HG03565 (cell line): ENCODE measurements around the gene GNG11.

Source experiments
- ATAC-seq: cut with Tn5 transposase; IDR thresholded peaks from one replicate; pipeline ENCODE4 v1.9.1; 2021; ENCODE audit warnings: mild to moderate bottlenecking, moderate library complexity; ENCODE audit not compliant: unreplicated experiment

The GNG11 gene

DNA sequence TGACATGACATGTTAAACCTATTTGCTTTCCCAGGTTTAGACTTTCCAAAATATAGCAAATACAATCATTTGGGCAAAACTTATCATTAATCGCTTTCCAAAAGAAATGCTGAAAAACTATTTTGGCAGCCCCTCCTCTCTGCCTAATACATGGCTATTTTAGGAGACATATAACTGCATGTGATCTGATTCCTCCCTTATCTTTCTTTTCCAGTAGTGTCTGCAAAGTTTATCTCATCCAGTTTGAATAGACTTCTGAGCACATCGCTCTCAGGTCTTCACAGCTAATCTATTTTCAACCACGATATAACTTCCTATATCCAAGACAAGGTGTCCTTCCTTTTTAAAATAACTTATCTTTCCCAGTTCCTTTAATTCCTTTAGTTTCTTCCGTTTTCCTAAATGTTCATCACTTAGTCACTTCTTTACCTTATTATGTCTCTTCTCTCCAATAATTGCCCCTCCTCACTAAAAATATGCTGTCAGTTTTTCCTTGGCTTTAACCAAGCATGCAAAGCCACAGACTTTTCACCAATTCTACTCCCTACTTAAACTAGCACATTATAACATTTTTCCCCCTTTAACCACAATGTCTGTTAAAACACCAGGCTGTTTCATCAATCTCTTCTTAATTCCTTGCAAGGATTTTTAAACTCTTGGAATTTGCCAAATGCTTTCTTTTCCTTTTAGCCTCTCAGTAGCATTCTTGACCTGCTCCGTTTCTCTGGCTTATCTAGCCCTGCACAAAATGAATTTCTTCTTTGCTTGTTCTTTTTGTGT is 24.4 kb downstream of the GNG11 start:
- no peak for ATAC-seq

DNA sequence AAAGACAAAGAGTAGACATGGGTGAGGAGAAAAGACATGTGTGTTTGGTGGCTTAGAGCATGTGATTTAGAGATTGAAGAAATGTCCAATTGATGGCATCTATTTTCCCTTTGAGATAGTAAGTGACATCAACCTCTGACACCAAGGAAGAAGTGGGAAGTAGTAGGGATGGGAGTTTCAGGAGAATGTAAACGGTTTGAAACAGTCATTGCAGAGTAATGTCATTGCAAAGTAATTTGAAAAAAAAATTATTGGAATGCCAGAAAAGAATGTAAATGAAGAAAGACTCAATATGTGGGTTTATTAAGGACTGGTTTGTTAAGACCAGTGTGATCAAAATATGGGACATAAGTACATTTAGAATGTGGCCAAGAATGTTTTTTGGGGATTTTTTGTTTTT is 26.6 kb downstream of the GNG11 start:
- ATAC-seq = no peak

DNA sequence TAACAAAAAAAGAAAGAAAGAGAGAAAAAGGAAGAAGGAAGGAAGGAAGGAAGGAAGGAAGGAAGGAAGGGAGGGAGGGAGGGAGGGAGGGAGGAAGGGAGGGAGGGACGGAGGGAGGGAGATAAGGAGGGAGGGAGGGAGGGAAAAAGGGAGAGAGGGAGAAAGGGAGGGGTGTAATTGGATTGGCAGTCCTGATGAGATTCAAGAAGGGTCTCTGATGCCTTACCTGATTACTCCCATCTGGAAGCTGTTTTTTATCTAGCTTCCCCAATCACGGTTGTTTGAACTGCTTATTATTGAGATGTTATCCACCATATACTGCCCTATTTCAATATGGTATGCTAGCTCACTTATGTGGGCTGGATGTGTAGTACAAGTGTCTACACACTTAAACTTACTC is 27.3 kb downstream of the GNG11 start:
- ATAC-seq = no peak

DNA sequence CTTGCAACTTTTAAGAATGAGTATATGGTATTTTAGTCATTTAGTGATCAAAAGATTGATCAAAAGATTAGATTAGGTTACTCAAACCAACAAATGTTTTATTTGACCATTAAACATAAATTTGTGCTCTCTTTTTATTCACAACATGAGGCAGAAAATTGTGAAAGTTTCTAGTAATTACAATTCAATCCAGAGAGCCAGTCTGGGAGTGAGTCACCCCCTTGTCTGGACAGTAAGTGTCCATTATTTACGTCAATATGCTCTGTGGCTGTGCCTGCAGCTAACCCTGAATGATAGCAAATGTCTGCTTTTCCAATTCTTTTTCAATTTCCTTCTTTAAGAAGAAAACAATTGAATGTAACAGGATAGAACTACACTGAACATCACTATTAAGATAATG is 27.9 kb downstream of the GNG11 start:
- ATAC-seq = no peak

DNA sequence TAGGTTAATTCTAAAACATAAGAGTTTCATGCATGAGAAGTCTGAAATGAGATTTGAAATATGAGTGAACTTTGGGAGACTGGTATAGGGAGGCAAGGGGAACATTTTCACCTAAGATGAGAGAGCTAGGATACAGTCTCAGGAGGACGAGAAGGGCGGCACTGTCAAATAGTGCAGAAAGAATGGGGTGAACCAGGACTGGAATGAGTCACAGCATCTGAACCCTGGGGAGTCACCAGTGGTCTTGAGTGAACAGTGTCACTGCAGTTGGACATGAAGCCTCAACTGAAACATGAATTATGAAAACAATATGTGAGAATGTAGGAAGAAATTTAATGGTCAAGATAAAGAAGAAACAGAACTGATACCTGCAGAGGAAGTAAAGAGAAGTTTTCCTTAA is 33.8 kb downstream of the GNG11 start:
- peak; percentile 90 for ATAC-seq

DNA sequence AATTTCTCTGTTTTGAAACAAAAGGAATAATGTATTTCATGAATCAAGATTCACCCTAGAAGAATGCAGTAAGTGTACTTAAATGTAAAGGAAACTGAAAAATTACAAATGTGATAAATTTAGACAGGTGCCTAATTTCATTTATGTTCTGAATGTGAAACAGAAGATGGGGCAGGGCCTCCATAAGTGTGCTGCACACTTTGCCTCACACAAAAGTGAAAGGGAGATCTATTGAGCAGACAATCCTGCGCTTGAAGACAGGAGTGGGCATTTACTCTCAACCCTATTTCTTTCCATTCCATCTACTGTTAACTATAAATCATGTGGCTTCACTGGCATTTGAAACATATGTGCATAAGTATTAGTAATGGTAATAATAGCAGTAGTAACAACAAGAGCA is 36.2 kb downstream of the GNG11 start:
- ATAC-seq = no peak

DNA sequence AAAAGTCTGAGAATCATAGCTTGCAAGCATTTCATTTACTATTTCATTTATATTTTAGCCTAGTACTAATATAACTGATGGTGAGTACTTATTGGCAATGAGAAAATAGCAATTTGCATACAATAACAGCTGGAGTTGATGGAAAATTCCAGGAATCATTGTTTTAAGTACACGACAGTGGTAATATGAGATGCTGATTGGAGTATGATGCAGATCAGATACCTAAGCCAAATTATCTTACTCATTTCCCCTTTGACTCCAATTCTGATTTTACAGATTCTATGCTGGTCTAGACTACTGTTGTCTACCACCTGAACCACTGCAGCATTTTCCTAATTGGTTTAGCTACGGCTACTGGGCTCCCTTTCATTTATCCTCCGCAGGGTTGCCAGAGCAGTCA is 36.7 kb downstream of the GNG11 start:
- ATAC-seq = no peak

DNA sequence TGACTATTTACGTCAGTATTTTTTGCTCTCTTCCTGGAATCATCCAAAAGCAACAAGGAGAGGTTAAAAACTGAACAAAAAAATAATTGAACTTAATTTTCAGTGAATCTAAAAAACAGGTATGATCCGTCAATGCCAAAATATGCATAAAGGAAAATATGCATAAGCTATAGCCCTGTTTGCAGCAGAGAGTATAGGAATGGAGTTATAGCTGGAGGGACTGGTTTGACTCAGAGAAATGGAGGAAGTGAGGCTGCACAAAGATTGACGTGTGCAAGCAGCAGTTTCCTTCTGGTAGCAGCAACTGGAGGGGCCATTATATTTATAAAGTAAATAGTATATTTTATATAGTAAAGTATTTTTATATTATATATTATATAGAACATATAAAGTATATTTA is 37.1 kb downstream of the GNG11 start:
- no peak for ATAC-seq

DNA sequence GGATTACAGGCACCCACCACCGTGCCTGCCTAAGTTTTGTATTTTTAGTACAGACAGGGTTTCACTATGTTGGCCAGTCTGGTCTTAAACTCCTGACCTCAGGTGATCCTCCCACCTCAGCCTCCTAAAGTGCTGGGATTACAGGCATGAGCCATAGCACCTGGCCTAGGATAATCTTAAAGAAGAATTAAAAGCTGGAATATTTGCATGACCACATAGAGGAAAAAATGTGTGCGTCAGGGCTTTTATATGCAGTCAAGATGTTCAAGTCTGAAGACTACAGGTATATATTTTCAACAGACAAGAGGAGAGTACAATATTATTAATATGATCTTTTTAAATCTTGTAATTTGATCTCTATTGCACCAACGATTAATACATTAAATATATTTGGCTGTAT is 39.5 kb downstream of the GNG11 start:
- ATAC-seq = no peak

DNA sequence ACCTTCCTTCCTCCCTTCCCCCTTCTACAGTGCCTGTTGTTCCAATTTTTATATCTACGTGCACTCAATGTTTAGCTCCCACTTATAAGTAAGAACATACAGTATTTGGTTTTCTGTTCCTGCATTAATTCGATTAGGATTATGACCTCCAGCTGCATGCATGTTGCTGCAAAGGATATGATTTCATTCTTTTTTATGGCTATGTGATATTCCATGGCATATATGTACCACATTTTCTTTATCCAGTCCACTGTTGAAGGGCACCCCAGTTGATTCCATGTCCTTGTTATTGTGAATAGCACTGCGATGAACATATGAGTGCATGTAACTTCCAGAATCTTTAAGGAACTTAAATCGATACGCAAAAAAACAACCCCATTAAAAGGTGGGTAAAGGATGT is 42.7 kb downstream of the GNG11 start:
- ATAC-seq = no peak

DNA sequence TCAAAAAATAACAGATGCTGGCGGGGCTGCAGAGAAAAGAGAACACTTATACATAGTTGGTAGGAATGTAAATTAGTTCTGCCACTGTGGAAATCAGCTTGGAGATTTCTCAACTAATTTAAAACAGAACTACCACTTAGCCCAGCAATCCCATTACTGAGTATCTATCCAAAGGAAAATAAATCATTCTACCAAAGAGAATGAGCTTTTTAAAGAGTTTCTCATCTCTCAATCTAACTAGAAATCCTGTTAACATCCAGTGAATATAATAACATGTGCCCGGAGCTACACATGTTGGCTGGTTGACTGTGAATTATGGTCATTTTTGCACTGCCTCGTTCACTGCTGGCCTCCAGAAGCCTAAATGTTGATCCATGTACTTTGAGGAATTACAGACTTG is 43.3 kb downstream of the GNG11 start:
- ATAC-seq = no peak

DNA sequence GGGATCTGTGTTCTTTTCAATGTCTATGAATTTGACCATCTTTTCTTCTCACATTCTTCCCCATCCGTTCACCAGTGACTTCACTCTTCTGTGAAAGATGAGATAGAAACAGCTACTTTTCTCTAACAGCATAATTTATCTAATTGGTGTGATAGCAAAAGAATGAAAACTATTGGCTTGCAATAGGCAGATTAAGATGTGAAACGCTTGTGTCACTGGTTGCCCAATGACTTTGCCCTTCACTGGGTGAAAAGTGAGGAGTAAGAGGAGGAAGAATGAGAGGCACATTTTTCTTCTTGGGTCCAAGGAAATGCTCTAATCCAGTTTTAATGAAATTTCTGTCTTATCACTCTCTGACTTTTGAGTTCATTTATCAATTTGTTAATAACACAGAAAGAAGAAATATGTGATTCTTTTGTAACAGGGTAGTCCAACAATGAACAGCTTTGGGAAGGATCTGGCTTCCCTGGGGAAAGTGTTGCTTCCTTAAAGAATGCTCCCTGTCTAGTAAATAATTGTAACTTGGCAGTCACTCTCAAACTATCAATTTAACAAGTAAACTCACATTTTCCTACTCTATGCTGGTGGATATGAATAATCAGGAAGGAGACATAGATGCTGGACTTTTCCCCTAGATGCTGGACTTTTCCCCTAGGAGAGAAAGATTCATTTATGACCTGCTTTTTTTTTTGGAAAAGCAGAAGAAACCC is 47.5 kb downstream of the GNG11 start:
- no peak for ATAC-seq

DNA sequence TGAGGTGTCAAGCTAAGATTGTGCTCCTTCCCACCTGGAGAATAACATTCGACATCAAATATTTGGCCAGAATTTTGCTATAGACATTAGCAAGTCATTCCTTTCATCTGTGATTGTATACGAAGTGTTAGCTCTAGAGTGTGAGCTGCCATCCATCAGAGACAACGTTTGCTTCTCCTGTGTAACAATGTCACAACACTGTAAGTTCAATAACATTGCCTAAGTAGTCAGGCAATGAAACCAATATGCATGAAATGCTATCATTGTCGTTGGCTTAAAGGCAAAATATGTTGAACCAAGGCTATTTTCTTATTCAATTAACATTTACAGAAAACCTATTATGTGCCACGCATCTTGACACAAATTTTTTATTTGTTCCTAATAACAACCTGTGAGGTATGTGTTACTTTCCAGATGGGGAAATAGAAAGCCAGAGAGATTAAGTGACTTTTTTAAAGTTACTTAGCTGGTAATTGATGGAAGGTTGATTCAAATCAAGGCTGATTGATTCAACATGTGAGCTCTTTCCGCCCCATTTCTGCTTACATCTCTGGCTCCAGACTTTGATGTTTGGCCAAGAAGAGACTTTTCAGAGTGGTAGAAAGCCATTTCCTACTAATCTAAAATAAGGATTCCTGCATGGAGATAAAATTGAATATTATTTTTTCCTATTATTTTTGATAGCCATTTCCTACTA is 50.6 kb downstream of the GNG11 start:
- ATAC-seq = no peak

DNA sequence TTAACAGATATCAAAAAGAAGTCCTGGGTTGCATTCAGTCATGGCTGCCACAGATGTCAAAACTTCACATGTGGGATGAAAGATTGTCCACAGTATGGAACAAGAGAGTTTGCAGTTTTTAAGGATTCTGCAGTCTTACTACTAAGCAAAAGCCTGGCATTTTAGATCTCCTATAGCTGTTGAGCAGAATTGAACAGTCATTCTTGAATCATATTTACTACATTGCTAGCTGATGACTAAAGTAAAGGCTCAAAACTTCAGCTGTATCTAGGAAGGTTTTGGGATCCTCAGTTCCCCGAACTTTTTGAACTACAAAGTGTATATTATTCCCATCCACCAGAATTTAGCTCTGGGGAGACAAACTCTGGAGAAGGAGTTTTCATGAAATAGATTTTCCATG is 51.6 kb downstream of the GNG11 start:
- no peak for ATAC-seq

DNA sequence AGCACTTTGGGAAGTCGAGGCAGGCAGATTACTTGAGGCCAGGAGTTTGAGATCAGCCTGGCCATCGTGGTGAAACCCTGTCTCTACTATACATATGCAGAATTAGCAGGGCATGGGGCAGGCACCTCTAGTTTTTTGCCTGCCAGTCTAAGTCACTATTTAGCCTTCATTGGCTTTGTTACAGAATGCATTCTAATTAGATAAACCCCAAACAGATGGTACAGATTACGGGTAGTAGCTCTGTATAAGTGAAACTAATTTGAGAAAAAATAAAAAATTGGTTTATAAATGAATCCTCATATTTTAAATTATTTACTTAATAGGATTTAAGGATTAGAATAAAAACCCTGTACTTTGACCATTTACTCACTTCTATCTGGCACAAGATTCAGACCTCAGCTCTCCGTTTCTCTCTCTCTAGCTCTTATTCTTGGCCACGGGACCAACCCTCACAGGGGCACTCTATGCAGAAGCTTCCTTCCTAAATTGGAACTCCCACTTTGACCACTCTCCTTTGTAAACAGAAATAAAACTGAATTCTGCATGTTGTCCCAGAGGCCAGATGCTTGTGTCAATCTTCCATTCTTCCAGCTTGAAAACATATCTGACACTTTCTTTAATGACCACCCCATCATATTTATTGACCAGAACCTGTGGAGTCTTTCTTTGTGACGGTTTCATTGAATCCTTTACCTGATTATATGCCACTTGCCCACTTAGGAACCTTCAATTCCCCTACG is 55.8 kb downstream of the GNG11 start:
- no peak for ATAC-seq
